Choroid plexus epithelial cell (primary cell): ENCODE measurements around the gene UBALD2.
"Not testable (repeated sequence)": the region's sequence is repeated elsewhere in the genome, so short reads cannot be mapped to it uniquely, and the experiment has no call there.

Experiments
- DNase-seq: peaks from one replicate; pipeline ENCODE4 v3.0.0-alpha.2; 2010; ENCODE audit warnings: low read depth
- H3K4me3 ChIP-seq: 2 replicates; pipeline ENCODE4 v1.5.1; 2011; ENCODE audit warnings: low read depth, mild to moderate bottlenecking, control low read depth, low read length, moderate library complexity
- CTCF ChIP-seq: conservative IDR thresholded peaks from 2 replicates; pipeline ENCODE4 v1.5.1; 2011; ENCODE audit warnings: low read depth, mild to moderate bottlenecking, control low read depth, inconsistent platforms, low read length, moderate library complexity

UBALD2 gene

GRCh38 chr17:76246080-76247066, 18.8 kb upstream of the UBALD2 start:
- DNase-seq = peak; percentile 97
- H3K4me3 ChIP-seq = no peak overlapping the region
- no peak for TF ChIP-seq CTCF

GRCh38 chr17:76247304-76247703, 17.8 kb upstream of the UBALD2 start:
- no peak overlapping the region for H3K4me3 ChIP-seq
- DNase-seq = no peak
- TF ChIP-seq CTCF = no peak

- no peak overlapping the region for H3K4me3 ChIP-seq
- TF ChIP-seq CTCF = peak; percentile 45
- peak; percentile 47 for DNase-seq
Observed at GRCh38 chr17:76248013-76248782, 16.9 kb upstream of the UBALD2 start.

GRCh38 chr17:76250141-76250540, 15.0 kb upstream of the UBALD2 start:
- DNase-seq = no peak
- H3K4me3 ChIP-seq = no peak overlapping the region
- no peak for TF ChIP-seq CTCF

- H3K4me3 ChIP-seq = no peak overlapping the region
- no peak for TF ChIP-seq CTCF
- DNase-seq = no peak
Observed at GRCh38 chr17:76251478-76252039, 13.6 kb upstream of the UBALD2 start.

- no peak for TF ChIP-seq CTCF
- no peak overlapping the region for H3K4me3 ChIP-seq
- peak; percentile 89 for DNase-seq
Observed at GRCh38 chr17:76252040-76252954, 12.9 kb upstream of the UBALD2 start.

GRCh38 chr17:76252967-76253766, 12.0 kb upstream of the UBALD2 start:
- not testable (repeated sequence) for H3K4me3 ChIP-seq

More at GRCh38 chr17:76252967-76253766, 12.0 kb upstream of the UBALD2 start:
- not testable (repeated sequence) for DNase-seq
